ENCODE results near the gene CDK14. TPM values are rescaled to one million over a fixed set of nuclear protein-coding genes. Genes with fewer than 3 reads are reported as not detected.

CDK14 gene
- total and polyA plus RNA-seq, 2 of the 8 experiments (the other 6 are each of a cell fraction or from before 2014, with no cell fraction given) = 5.5 to 47.3 TPM

GRCh38 chr7:90892213-90892612, 296.1 kb downstream of the CDK14 start (continued):
- TF ChIP-seq TAF1 (IDR thresholded peaks at IDR 0.05; ENCODE audit: low read depth, low read length) = no peak
- TF ChIP-seq BRCA1 (IDR thresholded peaks at IDR 0.05; ENCODE audit: low read depth, low read length) = no peak
- no peak for TF ChIP-seq KDM4A (IDR thresholded peaks at IDR 0.05; ENCODE audit: low read depth, low read length, severe bottlenecking)
- TF ChIP-seq CBX8 (IDR thresholded peaks at IDR 0.05; ENCODE audit: borderline replicate concordance, low read depth, low read length) = no peak
- no peak for TF ChIP-seq TAF7 (optimal IDR thresholded peaks at IDR 0.05; ENCODE audit: borderline replicate concordance, low read depth, low read length)
- TF ChIP-seq SIX5 (IDR thresholded peaks at IDR 0.05; ENCODE audit: low read depth, low read length) = no peak
